Forelimb muscle (tissue), 1 donor: ENCODE data around the gene PDE4B. TPM values are rescaled to one million over a fixed set of nuclear protein-coding genes. Genes with fewer than 3 reads are reported as not detected.

Source experiments
- DNase-seq: peaks from one replicate; pipeline ENCODE4 v3.0.0-alpha.2; 2013; ENCODE audit warnings: low read depth
- polyA plus RNA-seq: library from polyadenylated mRNA; unstranded; fragments of 120-200 nt; gene quantifications from one replicate; pipeline ENCODE4 v1.2.1, GENCODE V29; 2013; ENCODE audit not compliant: insufficient read length

Gene PDE4B
- polyA plus RNA-seq, 1 donor, result 16.7 TPM

- DNase-seq, result no peak
These were observed 389.3 kb downstream of the PDE4B start for GRCh38 chr1:66182026-66182425.

DNA sequence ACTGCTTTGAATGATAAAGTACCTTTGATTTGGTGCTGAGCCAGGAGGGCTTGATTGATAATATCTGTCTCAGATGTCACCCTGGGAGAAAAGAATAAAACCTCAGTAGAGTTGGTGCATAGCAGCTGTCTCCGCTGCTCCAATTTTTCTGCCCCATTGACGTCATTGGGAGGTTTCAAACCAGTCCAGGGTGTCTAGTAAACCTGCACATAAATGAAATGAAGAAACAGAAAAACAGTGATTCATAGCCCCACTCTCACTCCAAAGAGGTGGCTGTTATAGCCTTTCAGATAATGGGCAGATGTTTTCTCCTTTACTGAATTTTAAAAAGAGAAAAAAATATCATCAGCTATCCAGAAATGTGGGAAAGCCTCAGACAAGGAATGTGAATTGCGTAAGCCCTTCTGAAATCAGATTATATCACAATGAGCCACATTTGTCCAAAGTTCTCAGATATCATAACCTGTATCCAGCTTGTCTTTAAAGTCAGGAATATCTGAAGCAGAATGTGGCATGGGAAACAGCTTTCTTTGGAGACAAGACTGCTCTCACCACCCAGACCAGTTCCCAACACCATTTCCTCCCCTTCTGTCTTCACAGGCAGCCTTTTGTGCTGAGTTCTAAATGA is 390.0 kb downstream of the PDE4B start:
- no peak for DNase-seq

GRCh38 chr1:66183400-66183799 is 390.7 kb downstream of the PDE4B start:
- no peak for DNase-seq

DNA sequence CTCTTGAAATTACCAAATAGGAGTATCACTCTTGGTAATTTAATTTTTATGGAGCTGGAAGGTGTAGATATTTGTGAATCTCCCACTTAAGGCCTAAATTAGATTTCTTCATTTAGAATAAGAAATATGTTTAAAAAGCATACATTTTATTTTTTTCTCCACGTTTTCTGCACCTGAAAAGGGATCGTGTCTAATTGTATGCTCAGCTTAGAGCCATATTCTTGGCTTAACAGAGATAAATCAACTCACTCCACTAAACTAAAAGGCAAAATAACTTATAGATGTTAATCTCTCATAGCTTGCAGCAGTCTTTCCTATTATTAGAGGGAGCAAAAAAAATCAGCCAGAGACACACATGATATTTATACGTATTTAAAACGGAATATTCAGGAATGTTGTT is 404.4 kb downstream of the PDE4B start:
- DNase-seq, result no peak

DNA sequence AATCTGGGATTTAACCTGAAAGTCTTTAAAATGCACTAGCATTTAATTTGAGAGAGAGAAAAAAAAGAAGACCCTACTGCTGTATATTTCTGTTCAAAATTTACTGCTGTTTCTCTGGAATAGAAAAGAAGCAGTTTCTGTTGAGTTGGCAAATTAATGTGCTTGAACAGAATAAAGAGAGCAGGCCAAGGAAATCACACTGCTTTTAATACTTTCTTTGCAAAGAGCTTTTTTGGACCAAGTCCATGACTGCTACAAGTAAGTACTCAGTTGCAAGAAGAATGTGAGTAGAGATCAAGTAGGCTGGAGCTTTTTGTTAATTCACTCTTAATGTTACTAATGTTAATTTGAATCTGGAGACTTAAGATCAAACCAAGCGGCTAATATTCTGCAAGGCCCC is 405.1 kb downstream of the PDE4B start:
- no peak for DNase-seq

DNA sequence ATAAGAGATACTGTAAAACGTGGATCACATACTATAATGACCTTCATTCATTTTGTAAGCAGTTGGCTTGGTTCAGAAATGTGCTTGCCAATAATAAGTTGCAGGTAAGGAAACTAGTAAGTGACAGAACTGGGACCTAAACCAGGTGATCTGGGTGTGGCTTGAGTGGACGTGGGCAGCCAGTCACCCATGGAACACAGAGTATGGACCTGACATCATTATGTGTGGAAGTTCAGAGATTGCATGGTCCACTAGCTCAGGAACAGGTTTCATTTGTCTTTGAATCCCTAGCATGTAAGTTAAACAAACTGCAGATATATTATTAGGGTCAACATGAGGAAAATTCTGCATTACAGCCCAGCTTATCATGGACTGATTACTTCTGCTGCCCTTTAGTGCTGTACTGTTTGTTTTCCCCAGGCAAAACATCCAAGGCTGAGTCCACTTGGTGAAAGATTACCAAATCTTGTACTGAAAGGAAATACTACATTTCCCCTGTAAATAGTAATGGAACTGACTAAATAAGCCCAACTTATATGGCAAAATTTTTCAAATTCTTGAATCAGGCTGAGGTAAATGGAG is 414.0 kb downstream of the PDE4B start:
- DNase-seq, result no peak

DNA sequence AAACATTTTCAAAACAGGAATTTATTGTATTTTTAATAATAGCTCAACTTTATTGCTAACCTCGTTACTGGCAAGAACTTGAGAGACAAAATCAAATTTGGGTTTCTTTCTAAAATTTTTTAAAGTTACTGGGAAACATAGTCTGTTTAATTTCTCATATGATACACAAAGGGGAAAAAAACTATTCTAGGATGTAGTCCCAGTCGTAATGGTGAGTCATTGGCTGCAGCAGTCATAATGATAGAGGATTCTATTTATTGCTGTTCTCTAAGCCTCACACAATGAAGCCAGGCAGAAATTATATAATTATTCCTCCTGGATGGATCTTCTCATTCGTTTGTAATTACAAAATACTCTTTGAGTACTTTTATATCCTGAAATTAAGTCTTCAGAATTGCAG is 414.8 kb downstream of the PDE4B start:
- DNase-seq, result no peak

DNA sequence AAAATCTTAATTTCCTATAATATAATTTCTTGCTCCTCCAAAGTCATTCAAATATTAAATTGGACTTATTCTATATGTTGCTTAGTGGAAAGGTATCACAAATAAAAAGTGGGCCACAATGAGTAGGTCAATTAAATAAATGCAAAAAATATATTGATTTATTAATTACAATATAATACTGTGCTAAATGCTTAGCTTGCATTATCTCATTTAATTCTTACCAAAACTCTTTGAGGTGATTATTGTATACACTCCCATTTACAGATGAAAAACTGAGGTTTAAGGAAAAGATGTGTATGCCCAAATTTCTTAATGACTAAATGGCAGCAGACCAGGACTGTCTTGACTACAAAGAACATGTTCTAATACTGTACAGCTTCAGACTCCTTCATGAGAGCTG is 415.9 kb downstream of the PDE4B start:
- no peak for DNase-seq

GRCh38 chr1:66210635-66211244 is 418.0 kb downstream of the PDE4B start:
- no peak for DNase-seq

DNA sequence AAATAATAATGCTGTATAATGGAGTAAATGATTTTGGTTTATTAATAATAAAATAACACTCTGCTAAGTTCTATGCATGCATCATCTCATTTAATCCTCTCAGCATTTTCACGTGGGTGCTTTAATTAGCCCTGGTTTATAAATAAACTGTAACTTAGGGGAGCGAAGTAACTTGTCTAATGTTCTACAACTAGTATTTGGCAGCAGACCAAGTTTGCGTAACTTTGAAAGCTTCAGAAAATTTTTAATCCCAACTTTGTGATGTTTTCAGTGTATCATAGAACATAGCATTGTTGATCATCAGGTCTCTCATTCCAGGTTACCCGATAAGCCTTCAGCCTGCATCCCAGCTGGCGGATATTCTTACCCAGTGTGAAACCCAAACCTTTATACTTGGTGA is 418.8 kb downstream of the PDE4B start:
- no peak for DNase-seq

DNA sequence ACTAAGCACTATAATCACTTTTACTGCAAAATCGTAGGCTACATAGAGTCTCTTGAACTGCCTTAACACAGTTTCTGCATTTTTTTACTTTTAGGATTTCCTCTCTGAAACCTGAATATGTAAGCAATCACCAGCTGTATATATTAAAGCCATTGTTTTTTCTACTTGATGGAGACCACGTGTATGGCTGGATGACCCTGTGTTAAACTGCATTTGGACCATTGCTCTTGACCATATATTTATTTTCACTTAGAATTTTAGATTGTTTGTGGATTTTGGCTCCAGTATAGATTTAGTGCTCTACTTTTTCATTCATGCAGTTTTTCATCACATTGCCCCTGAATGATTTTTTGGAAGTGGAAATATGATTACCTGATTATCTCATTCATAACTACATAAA is 420.8 kb downstream of the PDE4B start:
- no peak for DNase-seq

GRCh38 chr1:66214901-66215300 is 422.2 kb downstream of the PDE4B start:
- DNase-seq, result no peak

- no peak for DNase-seq
These were observed 424.3 kb downstream of the PDE4B start for GRCh38 chr1:66217021-66217420.

DNA sequence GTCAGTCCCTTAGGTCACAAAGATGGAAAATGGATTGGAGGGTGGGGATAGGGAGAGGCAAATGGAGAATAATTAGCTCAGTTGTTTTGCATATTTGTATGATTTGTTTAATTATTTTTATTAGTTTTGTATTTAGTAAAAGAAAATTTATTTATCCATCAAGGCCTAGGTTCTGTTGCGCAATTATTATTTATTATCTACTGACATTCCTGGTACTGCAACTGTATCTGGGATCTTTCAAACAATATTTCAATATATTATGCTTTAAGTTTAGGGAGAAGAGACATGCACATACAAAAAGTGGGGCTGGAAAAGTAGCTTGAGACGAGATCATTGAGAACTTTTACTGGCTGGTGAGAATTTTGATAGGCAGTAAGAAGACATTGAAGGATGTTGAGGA is 424.9 kb downstream of the PDE4B start:
- DNase-seq, result no peak

DNA sequence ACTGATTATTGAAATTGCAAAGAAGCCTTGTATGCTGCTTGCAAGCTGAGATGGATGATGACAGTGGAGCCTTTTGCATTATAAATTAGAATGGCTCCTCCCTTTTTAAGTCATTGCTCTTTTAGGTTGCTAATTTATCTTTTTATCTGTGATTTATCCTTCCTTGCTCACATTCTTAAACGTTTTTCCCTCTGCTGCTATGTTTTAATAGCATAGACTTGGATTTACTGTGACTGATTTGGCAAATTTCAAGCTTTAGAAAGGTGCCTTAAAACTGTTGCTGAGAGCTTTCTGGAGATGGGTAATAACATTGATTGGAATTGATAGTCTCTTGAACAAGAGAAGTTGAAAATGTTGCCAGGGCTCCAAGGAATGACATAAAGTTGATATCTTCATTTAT is 427.8 kb downstream of the PDE4B start:
- no peak for DNase-seq

DNA sequence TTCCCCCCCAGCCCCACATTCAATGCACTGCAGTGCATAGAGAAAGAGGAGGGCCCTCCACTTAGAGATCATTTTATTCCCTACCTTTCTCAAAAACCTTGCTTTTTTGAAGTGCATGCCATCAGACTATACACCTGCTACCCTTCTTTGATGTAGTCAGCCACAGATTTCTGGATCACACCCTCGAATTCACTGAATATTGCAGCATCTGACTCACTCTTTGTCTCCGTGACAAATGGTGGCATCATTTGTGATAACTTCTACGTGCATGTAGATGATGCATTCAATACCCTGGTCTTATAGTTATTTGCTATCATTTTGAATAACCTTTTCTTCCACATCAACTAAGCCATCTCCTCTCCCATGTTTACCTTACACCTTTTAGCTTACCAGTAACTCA is 431.0 kb downstream of the PDE4B start:
- DNase-seq, result no peak

- no peak for DNase-seq
These were observed 434.3 kb downstream of the PDE4B start for GRCh38 chr1:66226985-66227384.

DNA sequence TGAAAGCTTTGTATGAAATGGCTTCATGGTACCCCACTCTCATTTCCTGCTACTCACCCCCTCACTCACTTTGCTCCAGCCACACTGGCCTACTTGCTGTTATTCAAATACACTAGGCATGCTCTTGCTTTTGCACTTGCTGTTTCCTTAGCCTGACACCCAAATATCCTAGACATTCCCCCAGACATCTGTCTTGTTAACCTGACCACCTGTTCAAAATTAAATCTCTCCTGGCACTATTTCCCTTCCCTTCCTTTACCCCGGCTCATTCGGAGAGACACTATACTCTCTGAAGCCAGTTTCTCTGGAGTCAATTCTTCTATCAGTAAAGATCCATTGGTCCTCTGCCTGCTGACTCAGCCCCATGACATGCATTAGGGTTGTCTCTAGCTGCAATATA is 435.3 kb downstream of the PDE4B start:
- DNase-seq, result no peak

DNA sequence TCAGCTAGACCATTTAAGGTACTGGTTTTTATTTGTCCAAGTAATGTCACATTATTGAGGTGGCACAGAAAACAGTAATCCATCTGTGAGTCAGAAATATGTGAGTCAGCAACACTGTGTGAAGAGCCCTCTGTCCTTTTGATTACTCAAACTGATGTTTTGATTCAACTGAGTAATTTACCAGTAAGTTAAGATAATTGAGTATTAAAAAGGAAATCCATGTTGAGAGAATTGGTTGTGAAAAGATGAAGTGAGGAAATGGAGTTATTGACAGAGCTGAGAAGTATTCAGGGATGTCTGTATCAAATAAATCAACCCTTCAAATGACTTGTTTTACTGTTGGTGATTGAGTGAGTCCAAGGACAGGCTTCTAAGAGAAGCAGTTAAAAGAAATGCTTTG is 438.5 kb downstream of the PDE4B start:
- no peak for DNase-seq

- DNase-seq, result no peak
These were observed 439.2 kb downstream of the PDE4B start for GRCh38 chr1:66231681-66232463.

DNA sequence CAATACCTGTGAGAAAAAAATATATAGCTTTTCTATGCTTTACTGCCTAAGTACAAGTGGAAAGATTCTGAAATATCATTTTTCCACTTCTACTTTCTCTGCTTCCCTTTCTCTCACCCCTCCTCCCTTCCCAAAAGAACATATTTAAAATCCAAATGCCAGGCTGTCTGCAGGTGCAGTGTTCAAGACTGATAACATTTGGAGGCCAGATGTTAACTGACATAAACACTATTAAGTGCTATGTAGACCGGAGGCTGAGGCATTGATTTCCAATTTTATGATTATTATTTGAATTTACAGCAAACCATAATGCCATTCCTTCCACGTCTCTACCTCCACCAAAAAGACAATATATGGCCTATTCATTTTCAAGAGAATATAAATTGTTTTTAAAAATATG is 444.3 kb downstream of the PDE4B start:
- DNase-seq, result no peak

DNA sequence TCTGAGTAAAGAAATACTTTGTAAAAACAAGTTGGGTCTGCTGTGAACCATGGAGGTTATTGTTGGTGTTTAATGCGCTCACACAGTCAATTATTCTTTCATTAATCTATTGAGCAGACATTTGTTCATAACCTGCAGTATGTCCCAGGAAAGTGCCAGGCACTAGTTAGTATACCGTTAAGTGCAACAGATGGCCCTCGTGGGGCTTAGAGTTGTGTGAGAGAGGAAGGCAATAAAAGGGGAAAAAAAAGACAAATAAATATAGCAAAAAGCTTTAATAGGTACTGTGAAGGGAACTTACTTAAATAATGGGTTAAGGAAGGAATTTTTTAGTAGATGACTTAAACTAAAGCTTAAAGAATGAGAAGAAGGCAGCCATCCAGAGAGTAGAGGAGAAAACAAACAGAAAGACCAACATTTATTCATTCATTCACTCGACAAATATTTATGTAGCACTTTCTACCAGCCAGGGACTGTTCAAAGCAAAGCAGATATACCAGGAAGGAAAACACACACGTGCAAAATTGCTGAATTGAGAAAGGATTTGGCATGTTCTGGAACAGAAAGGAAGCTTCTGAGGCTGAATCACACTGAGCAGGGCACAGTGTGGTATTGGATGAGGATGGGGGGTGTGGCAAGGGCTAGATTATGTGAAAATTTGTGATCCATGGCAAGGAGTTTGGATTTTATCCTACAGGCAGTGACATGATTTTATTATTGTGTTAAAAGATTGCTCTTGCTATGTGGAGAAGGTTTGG is 445.2 kb downstream of the PDE4B start:
- no peak for DNase-seq
